ELR (cell line): Measurements from ENCODE around the gene SVBP.

Experiments
- DNase-seq: peaks from one replicate; pipeline ENCODE4 v3.0.0-alpha.2; 2015; ENCODE audit warnings: low read depth

The SVBP gene

DNA sequence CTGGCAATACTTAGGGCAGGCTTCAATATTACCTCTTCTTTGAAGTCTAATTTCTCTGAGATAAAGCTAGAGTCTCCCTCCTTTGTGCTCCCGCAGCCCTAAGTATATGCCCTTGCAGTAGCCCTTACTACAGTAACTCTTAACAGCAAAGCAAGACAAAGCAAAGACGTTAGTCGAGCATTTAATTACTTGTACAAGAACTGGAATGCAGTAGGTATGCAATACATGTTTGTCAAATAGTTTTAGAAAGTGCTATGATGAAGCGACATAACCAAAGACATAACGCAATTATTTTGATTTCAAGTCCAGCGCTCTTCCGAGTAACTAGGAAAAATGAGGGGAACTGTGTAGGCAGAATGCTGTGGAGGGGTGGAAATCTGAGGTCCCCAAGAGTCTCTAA is 51.9 kb downstream of the SVBP start:
- DNase-seq: peak; percentile 20

DNA sequence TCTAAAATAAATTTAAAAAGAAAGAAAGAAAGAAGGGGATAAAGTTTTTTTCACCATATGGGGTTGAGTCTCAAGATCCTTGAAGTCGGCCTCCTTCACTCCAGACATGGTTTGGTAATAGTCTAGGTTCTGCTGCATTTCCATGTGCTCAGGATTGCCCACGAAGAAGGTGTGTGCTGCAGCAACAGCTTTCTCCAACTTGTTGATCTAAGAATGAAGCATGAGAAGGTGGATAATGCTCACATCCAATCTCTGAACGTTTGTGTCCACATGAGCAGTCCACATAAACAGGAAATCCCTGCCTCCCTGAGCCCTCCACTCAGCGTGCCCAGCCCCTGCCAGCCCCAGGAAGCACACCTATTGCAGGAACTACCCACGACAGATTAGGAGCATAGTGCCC is 54.9 kb downstream of the SVBP start:
- DNase-seq: no peak

DNA sequence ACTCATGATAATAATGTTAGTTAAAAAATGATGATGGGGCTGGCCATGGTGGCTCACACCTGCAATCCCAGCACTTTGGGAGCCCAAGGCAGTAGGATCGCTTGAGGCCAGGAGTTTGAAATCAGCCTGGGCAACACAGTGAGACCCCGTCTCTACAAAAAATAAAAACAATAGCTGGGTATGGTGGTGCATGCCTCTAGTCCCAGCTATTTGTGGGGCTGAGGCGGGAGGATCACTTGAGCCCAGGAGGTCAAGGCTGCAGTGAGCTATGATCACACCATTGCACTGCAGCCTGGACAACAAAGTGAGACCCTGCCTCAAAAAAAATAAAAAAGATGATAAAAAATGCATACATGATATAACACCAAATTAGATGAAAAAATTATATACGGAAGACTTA is 55.6 kb downstream of the SVBP start:
- no peak for DNase-seq

DNA sequence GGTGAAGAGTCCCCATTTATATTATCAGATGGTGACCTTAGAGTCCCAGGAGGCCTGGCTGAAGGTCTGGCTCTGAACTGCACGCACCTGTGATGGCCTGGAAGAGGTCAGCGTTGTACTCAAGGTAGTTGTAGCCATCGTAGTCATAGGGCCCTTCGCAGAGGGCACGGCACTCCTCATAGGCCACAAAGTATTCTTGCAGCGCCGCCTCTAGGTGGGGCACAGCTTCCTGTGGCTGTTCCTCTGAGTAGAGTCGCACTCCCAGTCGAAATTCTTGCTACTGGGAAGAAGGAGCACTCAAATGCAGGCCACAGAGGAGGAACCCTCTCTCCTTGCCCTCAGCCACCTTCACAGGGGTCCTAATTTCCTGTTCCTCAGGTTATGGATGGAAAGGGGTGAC is 58.1 kb downstream of the SVBP start:
- DNase-seq: no peak

DNA sequence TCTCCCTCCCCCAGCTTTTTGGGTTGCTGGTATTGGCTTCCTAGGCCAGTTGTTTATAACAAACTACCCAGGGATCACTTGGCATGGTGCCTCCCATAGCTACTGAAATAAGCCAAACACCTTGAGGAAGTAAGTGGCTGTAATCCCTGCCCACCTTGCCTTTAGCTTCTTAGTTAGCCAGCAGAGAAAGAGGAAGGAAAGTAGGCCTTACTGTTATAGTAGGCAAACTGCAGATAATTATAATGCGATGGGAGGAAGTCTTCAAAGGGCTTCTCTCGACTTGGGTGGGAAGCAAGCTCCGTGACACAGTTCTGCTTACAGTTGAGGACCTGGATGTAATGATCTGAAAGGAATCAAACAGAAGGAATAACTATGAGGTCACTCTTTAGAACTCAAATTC is 58.6 kb downstream of the SVBP start:
- DNase-seq: no peak

DNA sequence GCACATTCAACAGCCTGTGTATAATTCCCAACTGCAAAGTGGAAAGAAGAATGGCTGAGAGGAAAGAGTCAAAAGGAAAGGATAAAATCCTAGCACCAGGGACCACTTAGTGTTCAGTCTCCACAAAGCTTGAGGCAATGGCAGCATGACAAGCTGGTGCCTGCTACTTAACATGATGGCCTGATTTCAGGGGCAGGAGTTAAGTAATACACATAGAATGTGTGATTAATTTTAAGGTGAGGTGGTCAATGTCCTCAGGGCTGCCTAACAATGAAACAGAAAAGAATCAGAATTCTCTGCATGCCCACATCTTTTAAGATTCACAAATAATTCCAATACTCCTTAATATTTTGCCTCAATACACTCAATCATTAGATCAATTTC is 59.3 kb downstream of the SVBP start:
- DNase-seq: no peak
